ENCODE measurements around the gene AOPEP. TPM values are rescaled to one million over a fixed set of nuclear protein-coding genes. Genes with fewer than 3 reads are reported as not detected.

The AOPEP gene
- polyA plus RNA-seq, 1 donor from 2014 or later, result 10.0 TPM

GRCh38 chr9:95073918-95074317, 347.4 kb downstream of the AOPEP start:
- Histone ChIP-seq H3F3A (ENCODE audit: insufficient read depth, low read length, poor library complexity, severe bottlenecking) (no peaks in the 10 kb centered on the region), H3K9ac (ENCODE audit: low read length) (no peak overlapping the region), H4K20me1 (ENCODE audit: insufficient read depth) (no peaks in the 10 kb centered on the region), H3K36me3 (ENCODE audit: insufficient read depth, low read length) (no peaks in the 10 kb centered on the region), H3K9me2 (ENCODE audit: insufficient read depth, low read length) (no peaks in the 10 kb centered on the region), H3K9me3 (ENCODE audit: low read length) (no peaks in the 10 kb centered on the region), H3K27ac (ENCODE audit: low read length) (no peak overlapping the region), H3K4me2 (ENCODE audit: low read length) (no peak overlapping the region), H3K4me3 (ENCODE audit: low read length) (no peak overlapping the region), H2AFZ (ENCODE audit: low read depth, low read length) (no peak overlapping the region), H3K79me2 (replicated peaks; ENCODE audit: insufficient read depth, low read length) (no peaks in the 10 kb centered on the region), H3K27me3 (ENCODE audit: insufficient read depth, low read depth, low read length) (no peaks in the 10 kb centered on the region)
- TF ChIP-seq TAF1 (IDR thresholded peaks at IDR 0.05; ENCODE audit: low read depth) (no peak), POLR2AphosphoS5 (IDR thresholded peaks at IDR 0.05) (no peak), EP300 (conservative IDR thresholded peaks at IDR 0.05; ENCODE audit: poor library complexity, severe bottlenecking) (no peak), CTCF (IDR thresholded peaks at IDR 0.05; ENCODE audit: poor library complexity, severe bottlenecking) (no peak)

DNA sequence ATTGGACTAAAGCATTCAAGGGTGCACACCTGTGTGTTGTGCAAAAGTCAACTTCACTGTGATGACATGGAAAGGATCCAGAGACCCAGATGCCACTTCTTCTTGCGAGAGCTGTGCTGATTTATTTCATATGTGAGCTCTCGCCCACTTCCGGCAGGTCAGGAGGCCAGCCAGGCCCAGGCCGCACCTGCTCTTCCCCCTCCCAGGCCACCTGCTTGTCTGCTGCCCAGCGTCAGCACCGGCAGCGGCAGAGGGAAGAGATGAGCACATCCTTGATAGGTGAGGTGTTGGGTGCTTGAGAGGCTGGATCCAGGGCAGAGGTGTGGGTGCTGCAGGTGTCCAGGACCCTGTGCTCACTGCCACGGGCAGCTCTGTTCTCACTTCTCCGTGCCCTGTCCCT, 348.1 kb downstream of the AOPEP start:
- Histone ChIP-seq H3K27me3 (ENCODE audit: insufficient read depth, low read depth, low read length) (no peaks in the 10 kb centered on the region), H3K9me3 (ENCODE audit: low read length) (no peaks in the 10 kb centered on the region), H3K27ac (ENCODE audit: low read length) (no peak overlapping the region), H3K4me3 (ENCODE audit: low read length) (no peak overlapping the region), H3K9me2 (ENCODE audit: insufficient read depth, low read length) (no peaks in the 10 kb centered on the region), H3F3A (ENCODE audit: insufficient read depth, low read length, poor library complexity, severe bottlenecking) (no peaks in the 10 kb centered on the region), H3K4me2 (ENCODE audit: low read length) (no peak overlapping the region), H3K79me2 (replicated peaks; ENCODE audit: insufficient read depth, low read length) (no peaks in the 10 kb centered on the region), H2AFZ (ENCODE audit: low read depth, low read length) (no peak overlapping the region), H3K36me3 (ENCODE audit: insufficient read depth, low read length) (no peaks in the 10 kb centered on the region), H4K20me1 (ENCODE audit: insufficient read depth) (no peaks in the 10 kb centered on the region), H3K9ac (ENCODE audit: low read length) (no peak overlapping the region)
- no peak for TF ChIP-seq MXI1 (conservative IDR thresholded peaks at IDR 0.05; ENCODE audit: poor library complexity, severe bottlenecking)
- no peak for TF ChIP-seq POLR2AphosphoS5 (IDR thresholded peaks at IDR 0.05)
- TF ChIP-seq REST (IDR thresholded peaks at IDR 0.05; ENCODE audit: borderline replicate concordance), result no peak
- TF ChIP-seq SMC3 (conservative IDR thresholded peaks at IDR 0.05; ENCODE audit: poor library complexity), result no peak
- TF ChIP-seq EP300 (conservative IDR thresholded peaks at IDR 0.05; ENCODE audit: poor library complexity, severe bottlenecking), result no peak
- no peak for TF ChIP-seq RAD21 (conservative IDR thresholded peaks at IDR 0.05)
- no peak for TF ChIP-seq CTCF (IDR thresholded peaks at IDR 0.05; ENCODE audit: poor library complexity, severe bottlenecking)
- TF ChIP-seq TAF1 (IDR thresholded peaks at IDR 0.05; ENCODE audit: low read depth), result no peak
- no peak for TF ChIP-seq EZH2 (IDR thresholded peaks at IDR 0.05; ENCODE audit: borderline replicate concordance, insufficient read depth, low read length, poor library complexity, severe bottlenecking)
